ENCODE results near the gene TNFSF9. TPM values are rescaled to one million over a fixed set of nuclear protein-coding genes. Genes with fewer than 3 reads are reported as not detected.

The TNFSF9 gene
- total RNA-seq, 2 experiments from 2014 or later = 20.9 to 22.3 TPM

- Histone ChIP-seq H4K20me1 (ENCODE audit: insufficient read depth, low read length) (no peaks in the 10 kb centered on the region), H2AFZ (ENCODE audit: low read length) (peak overlapping the region; percentile 72; the same call in 1 of the 2 replicates), H3K9me3 (ENCODE audit: low read length) (peaks cover 9% of the 10 kb centered on the region; the same call in 1 of the 2 replicates), H3K9me2 (ENCODE audit: insufficient read depth, low read length) (no peaks in the 10 kb centered on the region), H3K79me2 (ENCODE audit: insufficient read depth, low read depth, low read length) (no peaks in the 10 kb centered on the region), H3K36me3 (ENCODE audit: insufficient read depth, low read length) (no peaks in the 10 kb centered on the region; the same call in 1 of the 2 replicates), H3K27ac (ENCODE audit: low read depth, low read length, poor library complexity, severe bottlenecking) (peak overlapping the region; percentile 92), H3K4me2 (ENCODE audit: low read length) (peak overlapping the region; percentile 69), H3K4me1 (ENCODE audit: insufficient read depth, low read length, poor library complexity, severe bottlenecking) (peaks cover 84% of the 10 kb centered on the region), H3K4me3 (ENCODE audit: low read depth, low read length, poor library complexity, severe bottlenecking) (peak overlapping the region; percentile 56)
- TF ChIP-seq EZH2phosphoT487 (IDR thresholded peaks at IDR 0.05; ENCODE audit: borderline replicate concordance, low read depth, low read length) = no peak
- TF ChIP-seq CTCF (conservative IDR thresholded peaks at IDR 0.05; ENCODE audit: low read length) = no peak
- ChIA-PET POLR2A (interaction anchor here (0.6 to 1.9 kb wide), 4 partner anchors 24 to 54 kb away, joined by 3 to 8 read pairs (median 5); partner anchors contain the start of gene TNFSF9), CTCF (ENCODE audit: unreplicated experiment) (interaction anchor here (2.0 kb wide), 1 partner anchor 10 kb away, joined by 4 read pairs; no protein-coding TSS in a partner anchor)
- BruUV-seq (replicated peaks) = no TSS peak
- DNase-seq (ENCODE audit: low spot score) = peak; percentile 42
- intact Hi-C loops (cut with micrococcal nuclease; ENCODE audit: unreplicated experiment) = loop anchor here (2.0 kb wide), 2 partner anchors 40 to 48 kb away; no protein-coding TSS in a partner anchor
Measured at GRCh38 chr19:6576869-6577475, 46.1 kb downstream of the TNFSF9 start.

GRCh38 chr19:6577476-6578125 is 46.8 kb downstream of the TNFSF9 start:
- POLR2A ChIA-PET = interaction anchor here (0.6 to 1.9 kb wide), 9 partner anchors 23 to 61 kb away, joined by 3 to 8 read pairs (median 3); partner anchors contain the start of gene TNFSF9

More at GRCh38 chr19:6577476-6578125, 46.8 kb downstream of the TNFSF9 start:
- Histone ChIP-seq H3K9me2 (ENCODE audit: insufficient read depth, low read length) (no peaks in the 10 kb centered on the region), H3K27ac (ENCODE audit: low read depth, low read length, poor library complexity, severe bottlenecking) (peak overlapping the region; percentile 92), H3K4me3 (ENCODE audit: low read depth, low read length, poor library complexity, severe bottlenecking) (peak overlapping the region; percentile 56), H3K9me3 (ENCODE audit: low read length) (peaks cover 9% of the 10 kb centered on the region; the same call in 1 of the 2 replicates), H3K36me3 (ENCODE audit: insufficient read depth, low read length) (peaks cover 3% of the 10 kb centered on the region), H2AFZ (ENCODE audit: low read length) (peak overlapping the region; percentile 72; the same call in 1 of the 2 replicates), H3K79me2 (ENCODE audit: insufficient read depth, low read depth, low read length) (no peaks in the 10 kb centered on the region), H4K20me1 (ENCODE audit: insufficient read depth, low read length) (no peaks in the 10 kb centered on the region), H3K4me2 (ENCODE audit: low read length) (peak overlapping the region; percentile 69), H3K4me1 (ENCODE audit: insufficient read depth, low read length, poor library complexity, severe bottlenecking) (peaks cover 85% of the 10 kb centered on the region)
- no peak for TF ChIP-seq EZH2phosphoT487 (IDR thresholded peaks at IDR 0.05; ENCODE audit: borderline replicate concordance, low read depth, low read length)
- no peak for TF ChIP-seq CTCF (conservative IDR thresholded peaks at IDR 0.05; ENCODE audit: low read length)
- CTCF ChIA-PET (ENCODE audit: unreplicated experiment) = interaction anchor here (0.6 to 2.0 kb wide), 2 partner anchors 9 to 23 kb away, joined by 3 to 4 read pairs; no protein-coding TSS in a partner anchor
- peak; percentile 96 for DNase-seq (ENCODE audit: low spot score)
- BruUV-seq (replicated peaks) = no TSS peak
- intact Hi-C loops (cut with micrococcal nuclease; ENCODE audit: unreplicated experiment) = loop anchor here (2.0 kb wide), 2 partner anchors 41 to 49 kb away; no protein-coding TSS in a partner anchor
